Caco-2 (cell line): ENCODE results near the gene TNS1. TPM values are rescaled to one million over a fixed set of nuclear protein-coding genes. Genes with fewer than 3 reads are reported as not detected.

ENCODE experiments used
- BruUV-seq: library from RNA; stranded (reverse); fragments of 400-500 nt; replicated peaks from 2 replicates; lab custom pipeline; 2021; lab: Mats Ljungman, UMichigan
- CTCF ChIA-PET: fragments of 300-600 bp; sonication (Branson Sonifier 250); formaldehyde crosslinking; loops from one replicate; lab custom pipeline; 2022; ENCODE audit warnings: antibody characterized with exemption; lab: Charles Lee
- POLR2A ChIA-PET: fragments of 300-600 bp; sonication (Branson Sonifier 250); formaldehyde crosslinking; loops from one replicate; lab custom pipeline; 2022; ENCODE audit warnings: antibody characterized with exemption; lab: Charles Lee
- DNase-seq, 2 experiments: peaks; one replicate each; pipeline versions ENCODE4 v3.0.0 to v3.0.0-alpha.2; 2020 to 2022
- H3K27me3 ChIP-seq: replicated peaks from 2 replicates; pipeline ENCODE4 v1.6.0; 2011; ENCODE audit warnings: low read length; ENCODE audit not compliant: control insufficient read depth, insufficient read depth
- H3K36me3 ChIP-seq: 2 replicates; pipeline ENCODE4 v1.5.1; 2011; ENCODE audit warnings: low read length; ENCODE audit not compliant: control insufficient read depth, insufficient read depth
- H3K4me1 ChIP-seq: fragments of 250-450 bp; sonication (Bioruptor Pico); 2 replicates; pipeline ENCODE4 v1.5.1; 2020; ENCODE audit warnings: mild to moderate bottlenecking
- H3K4me3 ChIP-seq: 2 replicates; pipeline ENCODE4 v1.5.1; 2011; ENCODE audit warnings: low read depth, mild to moderate bottlenecking, control low read depth, low read length
- H3K9me3 ChIP-seq: fragments of 250-450 bp; sonication (Bioruptor Pico); 2 replicates; pipeline ENCODE4 v1.5.1; 2020; ENCODE audit warnings: mild to moderate bottlenecking, moderate library complexity
- H3K27ac Mint-ChIP-seq: one replicate; pipeline ENCODE4 v1.8.0; 2022; ENCODE audit warnings: mixed read lengths; ENCODE audit not compliant: unreplicated experiment
- H3K27me3 Mint-ChIP-seq: one replicate; pipeline ENCODE4 v1.8.0; 2022; ENCODE audit warnings: mixed read lengths; ENCODE audit not compliant: insufficient read depth, unreplicated experiment
- H3K36me3 Mint-ChIP-seq: one replicate; pipeline ENCODE4 v1.8.0; 2022; ENCODE audit warnings: mild to moderate bottlenecking, mixed read lengths; ENCODE audit not compliant: insufficient read depth, unreplicated experiment
- H3K4me1 Mint-ChIP-seq: one replicate; pipeline ENCODE4 v1.8.0; 2022; ENCODE audit warnings: low read depth, mixed read lengths; ENCODE audit not compliant: unreplicated experiment
- H3K4me3 Mint-ChIP-seq: one replicate; pipeline ENCODE4 v1.8.0; 2022; ENCODE audit warnings: mild to moderate bottlenecking, moderate library complexity, mixed read lengths; ENCODE audit not compliant: unreplicated experiment
- H3K9me3 Mint-ChIP-seq: one replicate; pipeline ENCODE4 v1.8.0; 2022; ENCODE audit warnings: mixed read lengths; ENCODE audit not compliant: unreplicated experiment
- CTCF ChIP-seq, 2 experiments: fragments of 200-600 bp in 1 of 2; IDR thresholded peaks; 1 replicate in 1 of 2; 2 replicates in 1 of 2; pipeline versions ENCODE4 v1.5.1 to v1.8.0; 2011 to 2022; ENCODE audit warnings: antibody characterized with exemption in 1 of 2, control low read depth in 1 of 2, inconsistent platforms in 1 of 2, low read depth in 1 of 2, low read length in 1 of 2, mild to moderate bottlenecking in 1 of 2, moderate library complexity in 1 of 2; ENCODE audit not compliant: insufficient read depth in 1 of 2, severe bottlenecking in 1 of 2, unreplicated experiment in 1 of 2
- intact Hi-C: fragments of 100-400 bp; cut with micrococcal nuclease; formaldehyde crosslinking; loops from one replicate; pipeline ENCODE4 v1.10.0; 2022; ENCODE audit not compliant: unreplicated experiment
- total RNA-seq: library from RNA; stranded (reverse); gene quantifications from 2 replicates; pipeline ENCODE4 v1.2.3, GENCODE V29; 2022

Gene TNS1
- total RNA-seq, 1 experiment from 2014 or later, result 16.1 TPM

GRCh38 chr2:218041302-218042168 lies 38.7 kb upstream of the TNS1 start:
- Mint-ChIP-seq H3K36me3 (no peaks in the 10 kb centered on the region), H3K9me3 (peaks cover 9% of the 10 kb centered on the region), H3K4me3 (no peak overlapping the region), H3K27me3 (peaks cover 26% of the 10 kb centered on the region), H3K27ac (no peak overlapping the region), H3K4me1 (no peaks in the 10 kb centered on the region)
- Histone ChIP-seq H3K4me3 (no peak overlapping the region), H3K4me1 (no peaks in the 10 kb centered on the region), H3K9me3 (peaks cover 10% of the 10 kb centered on the region; the same call in 1 of the 2 replicates), H3K27me3 (no peaks in the 10 kb centered on the region), H3K36me3 (no peaks in the 10 kb centered on the region)
- intact Hi-C loops, result no loop called here
- ChIA-PET CTCF (interaction anchor here (0.7 kb wide), 1 partner anchor 114 kb away, joined by 3 read pairs; no protein-coding TSS in a partner anchor), POLR2A (no interaction called here)
- no peak for TF ChIP-seq CTCF (IDR thresholded peaks at IDR 0.05; ENCODE audit: insufficient read depth in 1 of 2, low read depth in 1 of 2, low read length in 1 of 2, severe bottlenecking in 1 of 2, unreplicated experiment in 1 of 2)
- DNase-seq, result no peak
- no TSS peak for BruUV-seq

GRCh38 chr2:218040883-218041282 lies 38.1 kb upstream of the TNS1 start:
- ChIA-PET POLR2A (no interaction called here), CTCF (no interaction called here)
- TF ChIP-seq CTCF (IDR thresholded peaks at IDR 0.05; ENCODE audit: insufficient read depth in 1 of 2, low read depth in 1 of 2, low read length in 1 of 2, severe bottlenecking in 1 of 2, unreplicated experiment in 1 of 2), result no peak

GRCh38 chr2:218039171-218039570 lies 36.4 kb upstream of the TNS1 start:
- 0 out of 2 replicates have a peak, but pooled peaks cover 4% of the 10 kb centered on the region for H3K9me3 ChIP-seq
- no peak for DNase-seq
- intact Hi-C loops, result no loop called here
- Mint-ChIP-seq H3K4me1 (no peaks in the 10 kb centered on the region), H3K9me3 (no peaks in the 10 kb centered on the region), H3K27me3 (peaks cover 24% of the 10 kb centered on the region), H3K36me3 (no peaks in the 10 kb centered on the region), H3K4me3 (no peak overlapping the region), H3K27ac (no peak overlapping the region)
- 0 out of 2 replicates have a peak, but pooled peaks cover 5% of the 10 kb centered on the region for H3K4me1 ChIP-seq
- BruUV-seq, result no TSS peak
- H3K27me3 ChIP-seq, result no peaks in the 10 kb centered on the region
- CTCF ChIA-PET, result no interaction called here
- POLR2A ChIA-PET, result no interaction called here
- no peaks in the 10 kb centered on the region for H3K36me3 ChIP-seq
- TF ChIP-seq CTCF (IDR thresholded peaks at IDR 0.05; ENCODE audit: insufficient read depth in 1 of 2, low read depth in 1 of 2, low read length in 1 of 2, severe bottlenecking in 1 of 2, unreplicated experiment in 1 of 2), result no peak
- no peak overlapping the region for H3K4me3 ChIP-seq

More at GRCh38 chr2:218040883-218041282, 38.1 kb upstream of the TNS1 start:
- Histone ChIP-seq H3K4me3 (no peak overlapping the region), H3K4me1 (no peaks in the 10 kb centered on the region), H3K9me3 (peaks cover 10% of the 10 kb centered on the region; the same call in 1 of the 2 replicates), H3K36me3 (no peaks in the 10 kb centered on the region), H3K27me3 (no peaks in the 10 kb centered on the region)
- Mint-ChIP-seq H3K4me3 (no peak overlapping the region), H3K27me3 (peaks cover 24% of the 10 kb centered on the region), H3K36me3 (no peaks in the 10 kb centered on the region), H3K27ac (no peak overlapping the region), H3K4me1 (no peaks in the 10 kb centered on the region), H3K9me3 (peaks cover 9% of the 10 kb centered on the region)
- BruUV-seq, result no TSS peak
- intact Hi-C loops, result no loop called here
- no peak for DNase-seq
